SH-SY5Y (cell line): Measurements from ENCODE around the gene DCLK1.

ENCODE experiments used
- GATA2 ChIP-seq: IDR thresholded peaks from 2 replicates; pipeline ENCODE4 v1.6.1; 2011; ENCODE audit warnings: mild to moderate bottlenecking, low read depth, low read length
- GATA3 ChIP-seq: IDR thresholded peaks from 2 replicates; pipeline ENCODE4 v1.6.1; 2011; ENCODE audit warnings: low read depth, mild to moderate bottlenecking, low read length, moderate library complexity

GRCh38 chr13:35808846-35809245 is 322.3 kb downstream of the DCLK1 start:
- TF ChIP-seq GATA3, result no peak
- TF ChIP-seq GATA2, result no peak
